GM18511 (cell line): ENCODE measurements around the gene MPHOSPH6.
"Not testable (repeated sequence)": the region's sequence is repeated elsewhere in the genome, so short reads cannot be mapped to it uniquely, and the experiment has no call there.

Experiments
- ATAC-seq: cut with Tn5 transposase; IDR thresholded peaks from one replicate; pipeline ENCODE4 v1.9.1; 2021; ENCODE audit warnings: mild to moderate bottlenecking, moderate library complexity; ENCODE audit not compliant: unreplicated experiment

Gene MPHOSPH6

DNA sequence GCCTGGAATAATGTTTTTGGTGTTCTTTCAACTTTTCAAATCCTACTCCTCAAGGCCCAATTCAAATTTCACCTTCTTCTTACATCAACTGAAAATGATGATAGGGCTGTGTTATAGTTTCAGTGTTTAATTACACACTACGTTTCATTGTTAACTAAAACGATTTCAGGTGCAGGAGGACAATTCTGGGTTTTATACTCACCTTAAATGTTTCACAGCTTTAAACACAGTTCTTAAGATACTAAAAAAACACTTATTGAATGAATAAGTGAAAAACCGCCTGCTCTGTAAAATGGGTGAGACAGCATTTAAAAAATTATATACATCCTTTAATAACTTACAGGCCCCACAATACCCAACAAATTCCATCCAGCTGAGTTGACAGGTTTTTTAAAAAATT lies 6.2 kb upstream of the MPHOSPH6 start:
- ATAC-seq: no peak

DNA sequence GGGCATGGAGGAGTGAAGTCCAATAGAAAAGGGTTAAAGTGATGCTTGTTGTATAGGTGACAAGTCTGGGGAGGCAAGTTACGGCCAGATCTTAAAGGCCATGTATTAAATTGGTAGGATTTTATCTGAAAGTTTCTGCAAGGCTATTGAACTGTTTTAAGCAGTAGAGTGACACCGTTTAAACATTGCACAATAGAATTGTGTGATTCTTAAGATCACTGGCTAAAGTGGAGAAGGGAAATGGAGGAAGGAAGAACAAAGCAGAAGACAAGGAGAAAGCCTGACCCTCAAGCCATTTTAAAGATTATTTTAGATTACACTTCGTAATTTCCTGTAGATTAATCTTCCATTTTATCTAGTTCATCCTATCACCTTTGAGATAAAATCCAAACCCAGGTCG lies 5.6 kb upstream of the MPHOSPH6 start:
- ATAC-seq: no peak

DNA sequence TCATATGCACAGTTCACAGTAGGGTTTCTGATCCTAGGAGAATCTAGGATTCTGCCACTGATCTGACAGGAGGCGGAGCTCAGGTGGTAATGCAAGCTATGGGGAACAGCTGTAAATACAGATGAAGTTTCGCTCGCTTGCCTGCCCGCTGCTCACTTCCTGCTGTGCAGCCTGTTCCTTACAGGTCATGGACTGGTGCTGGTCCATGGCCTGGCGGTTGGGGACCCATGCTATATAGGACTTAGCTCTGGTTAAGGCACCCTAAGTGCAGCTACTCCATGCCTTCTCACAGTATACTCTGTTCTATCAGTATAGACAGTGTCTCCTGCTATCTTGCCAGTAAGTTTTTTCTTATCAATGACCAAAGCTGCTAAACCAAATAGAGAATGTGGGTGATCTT lies 2.4 kb downstream of the MPHOSPH6 start:
- no peak for ATAC-seq

DNA sequence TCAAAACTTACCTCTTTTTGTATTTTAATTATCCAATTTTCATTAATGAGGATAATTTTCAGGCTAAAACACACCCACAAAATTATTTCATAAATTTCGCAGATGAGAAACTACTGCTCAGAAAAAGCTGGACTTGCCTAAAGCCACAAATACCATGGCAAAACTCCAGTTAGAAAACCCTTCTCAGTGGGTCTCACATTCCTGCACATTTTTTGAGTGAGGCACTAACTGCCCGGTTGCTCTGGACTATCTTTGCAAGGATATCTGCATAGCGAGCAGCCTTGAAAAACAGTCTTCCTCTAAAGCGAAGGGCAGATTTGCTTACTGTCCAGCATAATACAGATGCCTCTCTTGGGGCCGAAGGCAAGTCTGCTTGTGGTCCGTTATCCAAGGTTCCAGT lies 9.8 kb downstream of the MPHOSPH6 start:
- no peak for ATAC-seq

DNA sequence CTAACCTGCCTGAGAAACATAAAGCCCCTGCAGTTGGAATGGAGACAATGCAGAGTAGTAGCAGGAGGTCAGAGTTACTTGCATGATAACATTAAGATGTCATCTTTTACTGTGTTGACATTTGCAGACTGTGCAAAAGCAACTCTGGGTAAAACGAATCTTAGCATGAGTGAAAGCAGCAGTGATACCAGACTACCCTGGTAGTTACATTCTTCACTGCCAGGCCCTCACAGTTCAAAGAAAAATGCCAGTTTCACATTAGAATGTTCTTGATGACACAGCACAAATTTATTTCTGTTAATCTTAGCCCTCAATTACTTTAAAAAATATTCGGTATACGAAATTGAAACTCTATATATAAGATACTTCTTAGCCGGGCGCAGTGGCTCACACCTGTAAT lies 12.2 kb downstream of the MPHOSPH6 start:
- no peak for ATAC-seq

DNA sequence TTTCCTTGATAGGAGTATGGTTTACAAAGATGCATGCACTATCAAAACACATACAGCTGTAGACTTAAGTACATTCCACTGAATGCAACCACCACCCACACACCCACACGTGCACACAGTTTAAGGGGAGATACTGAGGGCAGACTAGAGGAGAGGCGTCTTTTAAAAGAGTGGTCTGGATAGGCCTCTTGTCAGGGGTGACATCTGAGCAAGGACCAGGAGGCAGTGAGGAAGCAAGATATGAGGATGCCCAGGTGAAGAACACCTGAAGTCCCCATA lies 12.6 kb downstream of the MPHOSPH6 start:
- no peak for ATAC-seq

DNA sequence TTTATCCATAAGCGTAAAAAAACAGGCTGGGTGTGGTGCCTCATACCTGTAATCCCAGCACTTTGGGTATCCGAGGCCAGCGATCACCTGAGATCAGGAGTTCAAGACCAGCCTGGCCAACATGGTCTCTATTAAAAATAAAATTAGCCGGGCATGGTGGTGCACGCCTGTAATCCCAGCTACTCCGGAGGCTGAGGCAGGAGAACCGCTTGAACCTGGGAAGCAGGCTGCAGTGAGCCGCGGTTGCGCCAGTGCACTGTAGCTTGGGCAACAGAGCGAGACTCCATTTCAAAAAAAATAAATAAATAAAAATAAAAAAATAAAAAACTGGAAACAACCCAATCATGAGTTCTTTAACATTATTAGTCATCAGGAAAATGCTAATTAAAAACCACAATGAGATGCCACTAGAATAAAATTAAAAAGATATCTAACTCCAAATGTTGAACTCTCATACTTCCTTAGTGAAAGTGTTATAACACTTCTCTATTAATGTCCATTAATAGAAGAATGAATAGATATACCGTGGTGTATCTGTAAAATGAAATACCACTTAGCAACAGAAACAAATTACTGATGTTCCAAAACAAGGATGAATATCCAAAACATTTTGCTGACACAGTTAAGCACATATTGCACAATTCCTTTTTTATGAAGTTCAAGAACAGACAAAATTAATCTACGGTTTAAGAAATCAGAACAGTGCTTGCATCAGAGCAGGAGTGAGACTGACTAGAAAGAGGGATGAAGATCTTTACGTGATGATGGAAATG lies 13.1 kb downstream of the MPHOSPH6 start:
- ATAC-seq: no peak

DNA sequence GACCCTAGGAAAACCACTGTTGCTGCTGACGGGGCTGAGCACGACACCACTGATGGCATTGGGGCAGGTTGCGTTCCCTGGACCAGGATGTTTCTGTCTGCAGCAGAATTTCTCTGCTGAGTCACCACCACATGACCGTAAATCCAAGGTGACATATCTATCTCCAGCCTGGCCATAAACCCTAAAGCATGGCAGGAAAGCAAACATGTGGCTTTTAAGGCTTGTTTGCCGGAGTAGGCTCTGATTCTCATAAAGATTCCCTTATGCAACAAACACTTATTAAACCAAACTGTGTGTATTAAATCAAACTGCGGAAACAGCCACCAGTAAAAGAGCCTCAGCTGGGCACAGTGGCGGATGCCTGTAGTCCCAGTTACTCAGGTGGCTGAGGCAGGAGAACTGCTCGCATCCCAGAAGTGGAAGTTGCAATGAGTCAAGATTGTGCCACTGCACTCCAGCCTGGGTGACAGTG lies 17.3 kb downstream of the MPHOSPH6 start:
- ATAC-seq: no peak

DNA sequence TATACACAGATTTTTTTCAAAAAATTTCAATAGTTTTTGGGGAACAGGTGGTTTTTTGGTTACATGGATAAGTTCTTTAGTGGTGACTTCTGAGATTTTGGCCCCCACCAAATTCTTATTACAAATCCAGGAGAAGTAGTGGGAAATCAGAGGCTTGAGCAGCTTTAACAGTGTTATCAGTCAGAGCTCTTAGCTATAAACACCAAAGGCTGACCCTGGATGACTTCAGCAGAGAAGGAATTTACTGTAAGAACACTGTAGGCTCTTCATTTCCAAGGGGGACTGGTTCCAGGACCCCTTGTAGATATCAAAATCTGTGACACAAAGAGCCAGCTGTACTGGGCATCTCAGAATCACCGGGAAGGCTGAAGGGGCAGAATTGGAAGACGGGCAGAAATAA lies 17.8 kb downstream of the MPHOSPH6 start:
- no peak for ATAC-seq

DNA sequence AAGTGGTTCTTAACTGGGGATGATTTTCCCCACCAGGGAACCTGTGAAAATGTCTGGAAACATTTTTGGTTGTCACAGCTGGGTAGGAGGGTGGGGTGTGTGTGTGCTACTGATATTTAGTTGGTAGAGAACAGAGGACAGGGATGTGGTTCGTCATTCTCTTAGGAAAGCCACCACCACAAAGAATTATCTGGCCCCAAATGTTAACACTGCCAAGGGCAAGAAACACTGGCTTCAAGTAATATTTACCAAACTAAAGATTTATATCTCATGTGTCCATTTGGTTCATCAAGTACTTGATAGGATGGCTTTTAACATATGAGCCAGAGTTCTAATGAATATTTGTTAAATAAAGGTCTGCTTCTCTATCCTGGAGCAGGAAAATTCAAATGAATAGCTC lies 19.5 kb downstream of the MPHOSPH6 start:
- no peak for ATAC-seq

DNA sequence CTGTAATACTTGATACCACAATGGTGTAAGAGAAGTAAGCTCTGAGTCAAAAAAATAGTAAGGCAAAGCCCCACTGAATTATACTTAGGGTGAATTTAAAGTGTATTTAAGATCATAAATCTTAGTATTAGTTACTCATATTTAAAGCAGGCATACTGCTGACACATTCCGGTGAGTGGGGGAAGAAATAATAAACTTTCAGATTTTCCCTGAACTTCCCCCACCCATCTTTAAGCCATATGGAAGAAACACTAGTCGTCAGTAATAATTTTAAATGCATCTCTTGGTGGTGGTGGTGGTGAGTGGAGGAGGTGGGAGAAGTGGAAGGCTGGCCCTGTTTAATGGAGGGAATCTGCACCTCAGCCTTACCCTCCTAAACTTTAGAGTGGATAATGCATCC lies 20.5 kb downstream of the MPHOSPH6 start:
- no peak for ATAC-seq

DNA sequence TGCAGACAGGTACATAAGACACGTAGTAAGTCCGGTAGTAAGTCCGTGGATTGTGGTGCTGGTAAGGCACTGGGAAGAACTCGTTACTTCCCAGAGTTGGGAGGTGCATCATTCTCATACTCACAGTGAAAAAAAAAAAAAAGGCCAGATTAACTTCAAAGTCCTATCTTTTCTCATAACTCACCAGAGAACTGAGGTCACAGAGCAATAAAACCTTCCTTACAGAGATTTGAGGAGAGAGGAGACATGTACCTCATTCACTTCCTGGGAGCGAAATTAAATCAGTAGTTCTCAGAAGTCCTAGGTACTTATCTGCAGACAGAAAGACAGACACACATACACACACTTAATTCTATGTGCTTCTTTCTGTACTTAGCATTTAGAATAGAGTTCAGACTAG lies 22.5 kb downstream of the MPHOSPH6 start:
- ATAC-seq: no peak

DNA sequence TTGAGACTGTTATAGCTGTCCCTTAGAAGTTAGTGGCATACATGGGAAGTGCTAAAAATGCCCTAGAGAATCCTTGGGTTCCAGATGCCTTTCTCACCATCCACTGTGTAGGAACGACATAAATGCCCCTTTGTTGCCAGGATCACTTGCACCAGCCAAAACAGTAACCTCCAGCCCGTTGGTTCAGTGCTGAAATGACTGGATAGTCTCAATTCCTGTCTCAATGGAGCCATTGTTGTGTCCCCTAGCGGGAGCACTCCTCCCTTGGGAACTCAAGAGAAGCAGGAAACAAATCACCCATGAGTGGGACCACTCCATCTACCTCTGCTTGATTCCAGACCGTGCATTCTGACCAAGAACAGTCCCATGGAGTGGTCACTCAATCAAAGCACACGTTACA lies 23.1 kb downstream of the MPHOSPH6 start:
- ATAC-seq: no peak

DNA sequence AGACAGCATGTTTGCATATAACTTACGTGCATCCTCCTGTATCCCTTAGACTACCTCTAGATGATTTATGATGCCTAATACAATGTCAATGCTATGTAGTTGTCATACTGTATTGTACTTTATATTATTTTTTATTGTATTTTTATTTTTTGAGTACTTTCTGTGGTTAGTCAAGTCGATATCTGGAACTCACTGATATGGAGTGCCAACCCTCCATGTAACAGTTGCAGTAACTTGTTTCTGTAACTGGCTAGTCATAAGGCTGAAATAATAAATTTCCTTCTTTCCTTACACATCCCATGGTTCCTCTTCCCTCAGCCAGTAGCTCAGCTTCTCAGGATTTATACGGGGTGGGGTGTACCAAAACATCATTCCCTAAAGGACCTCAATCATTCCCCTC lies 23.5 kb downstream of the MPHOSPH6 start:
- no peak for ATAC-seq

DNA sequence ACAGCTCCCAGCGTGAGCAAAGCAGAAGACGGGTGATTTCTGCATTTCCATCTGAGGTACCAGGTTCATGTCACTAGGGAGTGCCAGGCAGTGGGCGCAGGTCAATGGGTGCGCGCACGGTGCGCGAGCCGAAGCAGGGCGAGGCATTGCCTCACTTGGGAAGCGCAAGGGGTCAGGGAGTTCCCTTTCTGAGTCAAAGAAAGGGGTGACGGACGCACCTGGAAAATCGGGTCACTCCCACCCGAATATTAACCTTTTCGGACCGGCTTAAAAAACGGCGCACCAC lies 30.8 kb downstream of the MPHOSPH6 start:
- not testable (repeated sequence) for ATAC-seq

DNA sequence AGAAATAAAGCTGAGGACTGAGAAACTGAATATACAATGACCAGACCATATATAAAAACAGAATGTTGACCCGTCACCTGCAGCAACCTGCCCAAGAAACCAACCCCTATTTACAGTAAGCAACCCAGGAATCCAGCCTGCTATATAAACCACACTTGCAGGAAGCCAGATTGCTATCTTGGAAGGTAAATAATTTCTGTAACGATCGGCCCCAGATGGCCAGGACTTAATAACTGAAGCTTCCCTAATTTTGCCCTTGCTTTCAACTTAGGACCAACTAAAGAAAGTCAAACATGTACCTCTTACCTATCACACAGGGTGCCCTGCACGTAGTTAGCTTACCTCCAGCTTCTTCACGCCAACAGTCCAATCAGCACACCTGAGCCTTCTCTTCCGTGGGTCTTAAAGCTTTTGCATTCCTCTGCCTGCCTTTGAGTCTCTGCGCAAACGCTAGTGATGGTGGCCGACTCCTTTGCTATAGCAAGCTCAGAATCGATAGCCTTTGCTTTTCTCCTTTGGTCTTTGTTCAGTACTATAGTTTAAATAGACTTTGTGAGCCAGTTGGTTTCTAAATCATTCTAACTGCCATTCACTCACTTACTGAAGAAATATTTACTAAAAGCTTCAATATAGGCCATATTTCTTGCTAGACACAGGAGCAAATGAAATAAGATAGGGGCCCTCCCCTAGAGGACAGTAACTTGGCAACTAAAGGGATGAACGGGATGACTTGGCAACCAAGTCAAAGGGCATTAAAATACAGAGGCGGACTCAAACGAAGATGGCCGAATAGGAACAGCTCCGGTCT lies 31.3 kb downstream of the MPHOSPH6 start:
- ATAC-seq: no peak

DNA sequence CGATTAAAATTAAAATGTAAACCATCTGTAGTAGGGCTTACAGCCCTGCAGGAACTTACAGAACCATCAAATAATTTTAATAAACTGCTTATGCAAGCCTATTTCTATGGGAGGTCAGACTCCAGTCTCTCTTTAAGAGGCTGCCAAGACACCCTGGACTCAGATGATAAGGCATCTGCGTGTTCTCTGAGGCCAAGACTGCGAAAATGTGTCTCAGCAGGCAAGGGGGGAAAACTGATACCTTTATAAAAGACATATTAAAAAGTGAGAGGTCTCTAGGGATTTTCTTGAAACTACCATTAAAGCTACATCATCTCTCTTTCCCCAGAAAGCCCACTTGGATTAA lies 32.2 kb downstream of the MPHOSPH6 start:
- no peak for ATAC-seq

DNA sequence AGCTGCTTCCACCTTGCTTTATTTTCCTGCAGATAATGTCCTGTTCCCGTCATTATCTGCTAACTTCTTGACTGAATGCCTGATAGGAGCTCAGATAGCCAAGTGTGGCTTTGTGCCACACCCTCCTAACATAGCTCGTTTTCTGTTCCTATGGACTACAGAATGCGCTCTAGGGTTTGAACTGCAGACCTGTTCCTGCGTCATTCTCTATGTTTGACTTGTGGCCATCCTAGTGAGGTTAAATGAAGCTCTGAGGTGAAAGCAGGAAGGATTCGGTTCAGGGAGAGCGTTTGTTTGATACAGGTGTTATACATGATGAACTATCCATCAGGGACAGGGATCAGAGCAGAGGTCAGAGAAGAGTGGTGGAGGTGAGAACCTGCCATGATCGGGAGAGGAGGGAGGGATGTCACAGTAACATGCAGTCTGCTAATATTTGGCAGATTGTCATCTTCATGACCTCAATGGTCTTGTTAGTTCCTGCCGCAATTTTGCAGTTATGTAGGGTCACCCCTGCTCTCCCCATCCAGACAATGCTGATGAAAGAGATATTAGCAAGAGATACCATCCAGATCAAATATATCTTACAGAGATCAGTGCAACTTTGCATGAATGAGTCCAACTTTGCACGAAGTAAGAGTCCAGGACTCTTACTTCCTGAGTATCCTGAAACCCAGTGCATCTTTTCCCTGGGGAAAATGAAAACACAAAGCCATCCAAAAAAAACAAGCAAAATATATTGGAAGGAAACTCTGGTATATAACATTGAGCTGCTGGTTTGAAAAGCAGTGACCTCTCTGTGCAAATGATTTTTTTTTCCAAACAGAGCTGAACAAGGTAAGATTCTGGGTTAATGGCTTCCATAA lies 32.8 kb downstream of the MPHOSPH6 start:
- ATAC-seq: no peak

DNA sequence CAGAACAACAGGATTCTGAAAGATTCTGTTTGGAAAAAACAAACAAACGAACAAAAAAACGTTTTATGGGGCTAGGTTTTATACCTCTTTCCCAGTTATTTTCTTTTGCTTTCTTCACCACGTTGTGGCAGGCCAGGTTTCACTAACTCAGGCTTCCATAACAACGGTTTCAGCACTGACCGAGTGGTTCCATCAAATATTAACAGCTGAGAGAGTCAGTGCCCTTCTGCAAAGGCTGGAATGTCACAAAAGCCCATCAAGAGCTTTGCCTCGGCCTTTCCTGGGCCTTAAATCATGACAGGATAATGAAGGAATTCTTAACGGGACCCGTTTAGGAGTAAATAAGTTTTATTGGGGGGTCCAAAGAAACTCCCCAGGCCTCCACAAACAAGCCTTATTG lies 34.2 kb downstream of the MPHOSPH6 start:
- no peak for ATAC-seq

DNA sequence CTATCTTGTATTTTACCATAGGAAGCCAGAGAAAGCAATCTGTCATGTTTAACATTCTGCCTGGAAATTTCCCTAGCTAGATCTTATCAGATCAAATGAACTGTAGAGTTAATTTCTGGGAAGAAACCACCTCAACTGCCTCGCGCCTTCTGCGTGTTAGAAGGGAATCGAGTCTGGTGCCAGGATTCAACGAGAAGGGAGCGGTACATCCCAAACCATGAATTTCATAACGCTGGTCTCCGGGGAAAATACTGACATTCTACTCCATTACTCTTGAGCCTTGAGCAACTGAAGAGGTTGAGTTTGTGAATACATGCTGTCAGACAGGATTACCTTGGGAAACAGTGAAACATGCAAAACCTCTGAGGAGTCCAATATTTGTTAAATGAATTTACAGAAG lies 35.2 kb downstream of the MPHOSPH6 start:
- no peak for ATAC-seq

DNA sequence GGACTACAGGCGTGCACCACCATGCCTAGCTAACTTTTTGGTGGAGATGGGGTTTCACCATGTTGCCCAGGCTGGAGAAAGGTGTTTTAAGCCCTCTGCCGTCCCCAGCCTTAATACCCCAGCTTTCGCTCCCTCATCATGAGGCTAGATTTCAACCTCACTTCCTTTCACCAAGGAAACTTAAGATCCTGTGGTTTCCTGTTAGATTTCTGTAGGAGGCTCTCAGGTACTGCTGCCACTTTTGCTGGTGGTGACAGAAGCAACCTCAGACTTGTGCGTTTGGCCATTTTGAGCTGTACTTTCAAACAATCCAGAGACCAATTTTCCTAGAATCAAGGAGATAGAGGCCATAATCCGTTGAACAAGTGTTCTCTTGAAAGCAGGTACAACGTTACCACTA lies 36.2 kb downstream of the MPHOSPH6 start:
- no peak for ATAC-seq

DNA sequence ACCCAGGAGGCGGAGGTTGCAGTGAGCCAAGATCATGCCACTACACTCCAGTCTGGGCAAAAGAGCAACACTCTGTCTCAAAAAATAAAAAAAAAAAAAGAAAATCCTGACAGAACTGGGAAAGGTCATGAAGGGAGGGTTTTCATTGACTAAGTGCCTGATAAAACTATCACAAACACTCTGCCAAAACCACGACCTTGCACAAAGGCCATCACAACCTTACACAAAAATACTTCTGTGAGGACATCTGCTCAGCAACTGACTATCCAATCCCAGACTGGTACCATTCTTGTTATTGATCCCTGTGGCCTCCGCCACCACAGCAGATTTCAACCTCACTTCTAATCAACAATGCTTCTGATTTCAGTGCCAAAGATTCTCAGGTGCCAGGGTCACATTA lies 40.1 kb downstream of the MPHOSPH6 start:
- no peak for ATAC-seq
